ENCODE measurements around the gene HHATL. TPM values are rescaled to one million over a fixed set of nuclear protein-coding genes. Genes with fewer than 3 reads are reported as not detected.

HHATL gene
- polyA plus RNA-seq, 3 donors: not detected

DNA sequence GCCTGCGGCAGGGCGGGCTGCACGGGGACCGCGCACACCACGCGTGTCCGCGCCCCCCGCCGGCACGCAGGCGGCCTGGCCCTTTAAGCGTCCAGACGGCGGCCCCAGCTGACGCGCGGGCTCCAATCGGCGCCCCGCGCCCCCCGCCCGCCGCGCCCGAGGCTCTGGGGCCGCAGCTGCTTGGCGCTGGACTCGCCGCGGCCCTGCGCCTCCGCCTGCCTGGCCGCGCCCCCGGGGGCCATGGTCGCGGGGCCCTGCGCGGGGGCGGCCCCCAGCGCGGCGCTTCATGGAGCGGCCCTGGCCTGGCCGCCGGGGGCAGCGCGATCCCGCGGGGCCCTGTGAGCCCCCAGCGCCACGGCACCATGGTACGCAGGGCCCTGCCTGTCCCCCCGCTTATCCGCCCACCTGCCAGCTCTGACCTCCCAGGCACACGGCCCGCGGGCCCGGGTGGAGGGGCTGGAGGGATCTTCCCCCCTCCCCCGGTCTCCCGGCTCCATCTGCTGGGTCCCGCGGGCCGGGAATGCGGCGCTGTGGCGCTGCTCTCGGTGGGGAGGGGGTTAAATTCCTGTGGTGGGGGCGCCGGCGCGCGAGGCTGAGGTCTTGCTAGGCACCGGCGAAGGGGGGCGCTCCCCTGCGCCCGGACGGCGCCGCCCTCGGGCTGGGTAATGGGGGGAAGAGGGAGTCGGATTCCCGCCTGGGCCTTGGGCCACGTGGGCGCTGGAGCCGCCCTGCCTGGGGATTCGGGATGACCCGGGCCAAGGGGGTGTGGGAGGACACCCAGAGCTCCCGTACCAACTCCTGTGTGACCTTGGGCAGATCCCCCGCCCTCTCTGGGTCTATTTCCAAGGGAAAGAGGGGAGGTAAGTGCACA, 48.0 kb downstream of the HHATL start:
- peak overlapping the region in 3 of 7 donors; percentile 1 to 89 (median 58) for H3K27ac Mint-ChIP-seq
- Histone ChIP-seq H3K27me3 (ENCODE audit: control insufficient read depth in 2 of 2, insufficient read depth in 2 of 2, low read length in 2 of 2) (no peaks in the 10 kb centered on the region), H4K20me1 (ENCODE audit: insufficient read depth, low read length) (peaks cover 52% of the 10 kb centered on the region), H3K9me3 (replicated peaks in 1 of 2; ENCODE audit: control insufficient read depth in 1 of 2, insufficient read depth in 1 of 2, low read length in 2 of 2) (no peaks in the 10 kb centered on the region), H3K9ac (ENCODE audit: insufficient read depth, low read length, poor library complexity, severe bottlenecking) (peak overlapping the region; percentile 76), H3K36me3 (replicated peaks in 1 of 2; ENCODE audit: control insufficient read depth in 1 of 2, insufficient read depth in 2 of 2, low read length in 2 of 2) (peaks cover 12 to 23% of the 10 kb centered on the region in 2 donors), H3K79me2 (ENCODE audit: insufficient read depth, low read length) (peaks cover 72% of the 10 kb centered on the region), H3K27ac (ENCODE audit: low read depth in 1 of 2, low read length in 2 of 2) (peak overlapping the region in 1 of 2 donors; percentile 87), H3K4me1 (ENCODE audit: control insufficient read depth in 1 of 2, insufficient read depth in 2 of 2, low read length in 2 of 2) (peaks cover 48 to 65% of the 10 kb centered on the region in 2 donors), H3K4me3 (replicated peaks in 1 of 3; ENCODE audit: low read depth in 2 of 3, low read length in 3 of 3) (peak overlapping the region; percentile 62 to 98 (median 92)), H3K4me2 (replicated peaks; ENCODE audit: extremely low read depth, low read length, poor library complexity, severe bottlenecking) (peak overlapping the region; percentile 80), H2AFZ (ENCODE audit: insufficient read depth, low read depth, low read length, poor library complexity, severe bottlenecking) (peak overlapping the region; percentile 75)
- intact Hi-C loops (cut with micrococcal nuclease): loop anchor here in 1 of 2 donors (10.0 kb wide), 1 partner anchor 70 kb away; the partner anchor contains the start of gene SEC22C
- DNase-seq: peak in 1 of 3 donors; percentile 22
- peaks cover 65% of the 10 kb centered on the region for H3K4me1 Mint-ChIP-seq
- TF ChIP-seq, protein P1, sequence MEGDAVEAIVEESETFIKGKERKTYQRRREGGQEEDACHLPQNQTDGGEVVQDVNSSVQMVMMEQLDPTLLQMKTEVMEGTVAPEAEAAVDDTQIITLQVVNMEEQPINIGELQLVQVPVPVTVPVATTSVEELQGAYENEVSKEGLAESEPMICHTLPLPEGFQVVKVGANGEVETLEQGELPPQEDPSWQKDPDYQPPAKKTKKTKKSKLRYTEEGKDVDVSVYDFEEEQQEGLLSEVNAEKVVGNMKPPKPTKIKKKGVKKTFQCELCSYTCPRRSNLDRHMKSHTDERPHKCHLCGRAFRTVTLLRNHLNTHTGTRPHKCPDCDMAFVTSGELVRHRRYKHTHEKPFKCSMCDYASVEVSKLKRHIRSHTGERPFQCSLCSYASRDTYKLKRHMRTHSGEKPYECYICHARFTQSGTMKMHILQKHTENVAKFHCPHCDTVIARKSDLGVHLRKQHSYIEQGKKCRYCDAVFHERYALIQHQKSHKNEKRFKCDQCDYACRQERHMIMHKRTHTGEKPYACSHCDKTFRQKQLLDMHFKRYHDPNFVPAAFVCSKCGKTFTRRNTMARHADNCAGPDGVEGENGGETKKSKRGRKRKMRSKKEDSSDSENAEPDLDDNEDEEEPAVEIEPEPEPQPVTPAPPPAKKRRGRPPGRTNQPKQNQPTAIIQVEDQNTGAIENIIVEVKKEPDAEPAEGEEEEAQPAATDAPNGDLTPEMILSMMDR (IDR thresholded peaks at IDR 0.05): no peak
- no peaks in the 10 kb centered on the region for H3K9me3 Mint-ChIP-seq
- under 1% methylated on average over 73 of the region's 94 CpGs for WGBS (ENCODE audit: insufficient coverage)
- peaks cover 0 to 1% (median 1%) of the 10 kb centered on the region in 3 donors for H3K27me3 Mint-ChIP-seq (ENCODE audit: low read depth in 3 of 3)
- peaks cover 8 to 30% of the 10 kb centered on the region in 2 donors for H3K36me3 Mint-ChIP-seq
- peak overlapping the region; percentile 72 to 96 for H3K4me3 Mint-ChIP-seq

DNA sequence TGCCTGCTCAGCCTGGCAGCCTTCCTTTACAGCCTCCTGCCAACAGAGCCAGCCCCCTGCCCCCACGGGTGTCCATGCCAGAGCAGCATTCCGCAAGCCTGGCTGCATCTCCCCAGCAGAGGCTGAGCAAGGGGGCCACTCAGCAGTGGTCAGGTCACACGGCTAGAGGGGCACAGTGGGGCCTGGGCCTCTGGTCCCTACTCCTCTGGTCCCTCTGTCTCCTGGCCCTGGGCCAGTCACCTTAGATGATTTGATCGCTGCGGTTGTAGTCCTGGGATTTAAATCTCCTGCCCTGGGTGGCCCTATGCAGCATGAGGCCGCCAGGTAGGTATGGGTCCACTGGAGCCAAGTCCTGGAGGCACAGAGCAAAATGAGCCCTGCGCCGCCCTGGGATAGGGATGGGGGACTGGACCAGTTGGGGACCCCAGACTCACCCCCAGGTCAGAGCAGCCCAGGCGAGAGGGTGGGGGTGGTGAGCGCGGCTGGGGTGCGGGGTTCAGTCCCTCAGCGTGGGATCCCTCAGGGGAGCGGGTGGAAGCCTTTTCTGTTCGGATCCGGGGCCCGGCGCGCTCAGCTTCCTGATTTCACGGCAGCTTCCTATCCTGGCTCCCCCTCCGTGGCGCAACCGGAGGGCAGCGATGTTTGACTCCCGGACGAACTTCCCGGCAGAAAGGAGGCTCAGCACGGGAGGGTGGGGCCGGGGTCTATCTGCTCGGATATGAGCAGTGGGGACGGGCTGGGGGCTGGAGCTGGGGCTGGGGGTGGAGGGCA, 48.9 kb downstream of the HHATL start, which contains the start of gene ZBTB47:
Gene ZBTB47 (plus strand): TSS at position 138 of the 771 bp plus-strand sequence. CDS start 4,659 bp downstream, outside the sequence.
- Mint-ChIP-seq H3K4me1 (peaks cover 62% of the 10 kb centered on the region), H3K4me3 (peak within 1 kb of the TSS; percentile 93 to 96), H3K27ac (peak within 1 kb of the TSS; percentile 89 to 96 (median 94)), H3K9me3 (no peaks in the 10 kb centered on the region), H3K27me3 (ENCODE audit: low read depth in 3 of 3) (peaks cover 0 to 1% (median 0%) of the 10 kb centered on the region in 3 donors), H3K36me3 (peaks cover 16 to 33% of the 10 kb centered on the region in 2 donors)
- Histone ChIP-seq H3K4me3 (replicated peaks in 1 of 3; ENCODE audit: low read depth in 2 of 3, low read length in 3 of 3) (peak within 1 kb of the TSS; percentile 62 to 98 (median 92)), H3K36me3 (replicated peaks in 1 of 2; ENCODE audit: control insufficient read depth in 1 of 2, insufficient read depth in 2 of 2, low read length in 2 of 2) (peaks cover 15 to 29% of the 10 kb centered on the region in 2 donors), H3K4me2 (replicated peaks; ENCODE audit: extremely low read depth, low read length, poor library complexity, severe bottlenecking) (peak within 1 kb of the TSS; percentile 80), H3K9ac (ENCODE audit: insufficient read depth, low read length, poor library complexity, severe bottlenecking) (peak within 1 kb of the TSS; percentile 76), H3K79me2 (ENCODE audit: insufficient read depth, low read length) (peaks cover 79% of the 10 kb centered on the region), H3K4me1 (ENCODE audit: control insufficient read depth in 1 of 2, insufficient read depth in 2 of 2, low read length in 2 of 2) (peaks cover 41 to 57% of the 10 kb centered on the region in 2 donors), H3K27me3 (ENCODE audit: control insufficient read depth in 2 of 2, insufficient read depth in 2 of 2, low read length in 2 of 2) (no peaks in the 10 kb centered on the region), H2AFZ (ENCODE audit: insufficient read depth, low read depth, low read length, poor library complexity, severe bottlenecking) (peak within 1 kb of the TSS; percentile 75), H4K20me1 (ENCODE audit: insufficient read depth, low read length) (peaks cover 59% of the 10 kb centered on the region), H3K27ac (ENCODE audit: low read depth in 1 of 2, low read length in 2 of 2) (peak within 1 kb of the TSS; percentile 84 to 87), H3K9me3 (replicated peaks in 1 of 2; ENCODE audit: control insufficient read depth in 1 of 2, insufficient read depth in 1 of 2, low read length in 2 of 2) (no peaks in the 10 kb centered on the region)
- DNase-seq: peak; percentile 51 to 69 (median 67)
- 12% methylated on average over 28 of the region's 31 CpGs for WGBS (ENCODE audit: insufficient coverage)
- intact Hi-C loops (cut with micrococcal nuclease): loop anchor here in 1 of 2 donors (10.0 kb wide), 1 partner anchor 69 kb away; the partner anchor contains the start of gene SEC22C
- TF ChIP-seq, protein P1 (IDR thresholded peaks at IDR 0.05): no peak

Measured in CD14-positive monocyte (primary cell).